ENCODE data around the gene PRDX5. TPM values are rescaled to one million over a fixed set of nuclear protein-coding genes. Genes with fewer than 3 reads are reported as not detected.

The PRDX5 gene
- total RNA-seq, 1 experiment from 2014 or later, result 228 TPM

GRCh38 chr11:64371201-64371600, 53.3 kb downstream of the PRDX5 start:
- no peaks in the 10 kb centered on the region for H3K79me2 ChIP-seq (ENCODE audit: insufficient read depth, low read length)
- no peak overlapping the region for H4K5ac ChIP-seq (ENCODE audit: insufficient read length, low read depth, low read length)
- no peaks in the 10 kb centered on the region for H3K23me2 ChIP-seq (ENCODE audit: insufficient read length, low read depth, low read length, poor library complexity, severe bottlenecking)
- H4K91ac ChIP-seq (ENCODE audit: insufficient read length, low read depth, low read length), result no peak overlapping the region
- no peak overlapping the region for H3K23ac ChIP-seq (ENCODE audit: insufficient read length, low read depth, low read length)
- no peak overlapping the region for H2BK20ac ChIP-seq (ENCODE audit: low read depth, low read length, poor library complexity, severe bottlenecking)
- no peak overlapping the region for H2AFZ ChIP-seq (ENCODE audit: low read length)
- H3K4me2 ChIP-seq (ENCODE audit: insufficient read depth, insufficient read length, low read length), result no peak overlapping the region
- WGBS (ENCODE audit: extremely low coverage, insufficient read length, low lambda C conversion rate), result no CpG with 5 or more reads among the region's 22 CpGs
- DNase-seq, result no peak
- H4K20me1 ChIP-seq (ENCODE audit: control insufficient read depth, insufficient read depth, insufficient read length), result no peaks in the 10 kb centered on the region
- H3K56ac ChIP-seq (ENCODE audit: insufficient read length, low read depth, low read length), result no peak overlapping the region
- H3K27me3 ChIP-seq (ENCODE audit: insufficient read depth, low read length), result no peaks in the 10 kb centered on the region
- Mint-ChIP-seq H3K4me1 (peaks cover 9 to 18% of the 10 kb centered on the region in 2 experiments), H3K27me3 (ENCODE audit: low read depth) (no peaks in the 10 kb centered on the region), H3K9me3 (no peaks in the 10 kb centered on the region; a peak in 1 of 5 replicates), H3K4me3 (no peak overlapping the region), H3K36me3 (ENCODE audit: insufficient read depth in 1 of 3, low read depth in 3 of 3) (peaks cover 16 to 31% (median 22%) of the 10 kb centered on the region in 3 experiments), H3K27ac (peak overlapping the region in 1 of 3 experiments; percentile 88; a peak in 1 of 7 replicates)
- no peak overlapping the region for H3K27ac ChIP-seq (ENCODE audit: insufficient read length, low read depth, low read length)
- no peak overlapping the region for H3K9ac ChIP-seq (ENCODE audit: extremely low read depth, insufficient read length, low read length)
- no peak overlapping the region for H2BK5ac ChIP-seq (ENCODE audit: insufficient read length, low read length)
- TF ChIP-seq, protein P1, sequence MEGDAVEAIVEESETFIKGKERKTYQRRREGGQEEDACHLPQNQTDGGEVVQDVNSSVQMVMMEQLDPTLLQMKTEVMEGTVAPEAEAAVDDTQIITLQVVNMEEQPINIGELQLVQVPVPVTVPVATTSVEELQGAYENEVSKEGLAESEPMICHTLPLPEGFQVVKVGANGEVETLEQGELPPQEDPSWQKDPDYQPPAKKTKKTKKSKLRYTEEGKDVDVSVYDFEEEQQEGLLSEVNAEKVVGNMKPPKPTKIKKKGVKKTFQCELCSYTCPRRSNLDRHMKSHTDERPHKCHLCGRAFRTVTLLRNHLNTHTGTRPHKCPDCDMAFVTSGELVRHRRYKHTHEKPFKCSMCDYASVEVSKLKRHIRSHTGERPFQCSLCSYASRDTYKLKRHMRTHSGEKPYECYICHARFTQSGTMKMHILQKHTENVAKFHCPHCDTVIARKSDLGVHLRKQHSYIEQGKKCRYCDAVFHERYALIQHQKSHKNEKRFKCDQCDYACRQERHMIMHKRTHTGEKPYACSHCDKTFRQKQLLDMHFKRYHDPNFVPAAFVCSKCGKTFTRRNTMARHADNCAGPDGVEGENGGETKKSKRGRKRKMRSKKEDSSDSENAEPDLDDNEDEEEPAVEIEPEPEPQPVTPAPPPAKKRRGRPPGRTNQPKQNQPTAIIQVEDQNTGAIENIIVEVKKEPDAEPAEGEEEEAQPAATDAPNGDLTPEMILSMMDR (conservative IDR thresholded peaks at IDR 0.05), result no peak
- no peak overlapping the region for H3K18ac ChIP-seq (ENCODE audit: insufficient read length, low read depth, low read length)
- no peak overlapping the region for H2BK12ac ChIP-seq (ENCODE audit: insufficient read length, low read depth, low read length)
- H4K8ac ChIP-seq (replicated peaks; ENCODE audit: insufficient read length, low read depth, low read length), result no peak overlapping the region
- no peaks in the 10 kb centered on the region; the same call in 1 of the 2 replicates for H3K4me1 ChIP-seq (ENCODE audit: insufficient read depth, low read length)
- no peak overlapping the region for H2AK5ac ChIP-seq (ENCODE audit: insufficient read length, low read length)
- no peak overlapping the region for H3K14ac ChIP-seq (ENCODE audit: insufficient read depth, low read length)
- H3K9me3 ChIP-seq (ENCODE audit: control insufficient read depth, low read depth, low read length), result no peaks in the 10 kb centered on the region
- H3K4ac ChIP-seq (ENCODE audit: low read depth, low read length), result no peak overlapping the region
- H3K79me1 ChIP-seq (ENCODE audit: insufficient read depth, low read depth, low read length, poor library complexity, severe bottlenecking), result no peaks in the 10 kb centered on the region
- H2BK15ac ChIP-seq (ENCODE audit: low read depth, low read length), result no peak overlapping the region
- no peak overlapping the region for H2BK120ac ChIP-seq (ENCODE audit: low read depth, low read length, poor library complexity, severe bottlenecking)
- no peak overlapping the region for H3T11ph ChIP-seq (ENCODE audit: low read length)

Small RNA genes lying within 50 kb of the gene (microRNA-seq; reads per million reads assigned to microRNA genes)
- not detected for gene MIR1237 (ENCODE audit: borderline microRNAs expressed)
- gene MIR7155 (ENCODE audit: borderline microRNAs expressed), result not detected

Other genes with a start within 250 kb of the PRDX5 start
- gene MACROD1, start 152.0 kb upstream of the PRDX5 start, total RNA-seq (2021), result 18.3 and 21.2 TPM in 2 replicates
- gene STIP1, start 131.9 kb upstream of the PRDX5 start, total RNA-seq (2021), result 331 and 338 TPM in 2 replicates
- gene FERMT3, start 111.4 kb upstream of the PRDX5 start, total RNA-seq (2021), result 6.6 and 10.6 TPM in 2 replicates
- 31.5 and 33.6 TPM in 2 replicates for gene TRPT1, start 91.9 kb upstream of the PRDX5 start, total RNA-seq (2021)
- 39.6 and 45.8 TPM in 2 replicates for gene NUDT22, start 91.8 kb upstream of the PRDX5 start, total RNA-seq (2021)
- gene DNAJC4, start 87.6 kb upstream of the PRDX5 start, total RNA-seq (2021), result 21.0 and 24.2 TPM in 2 replicates
- 57.1 and 57.7 TPM in 2 replicates for gene VEGFB, start 83.5 kb upstream of the PRDX5 start, total RNA-seq (2021)
- 36.5 and 41.0 TPM in 2 replicates for gene FKBP2, start 77.0 kb upstream of the PRDX5 start, total RNA-seq (2021)
- 358 and 363 TPM in 2 replicates for gene PPP1R14B, start 71.2 kb upstream of the PRDX5 start, total RNA-seq (2021)
- 79.3 and 80.2 TPM in 2 replicates for gene PLCB3, start 66.6 kb upstream of the PRDX5 start, total RNA-seq (2021)
- 23.3 and 25.0 TPM in 2 replicates for gene BAD, start 33.5 kb upstream of the PRDX5 start, total RNA-seq (2021)
- 39.6 and 49.7 TPM in 2 replicates for gene GPR137, start 32.3 kb upstream of the PRDX5 start, total RNA-seq (2021)
- gene KCNK4, start 26.8 kb upstream of the PRDX5 start, total RNA-seq (2021), result 0.28 and 0.31 TPM in 2 replicates
- 0.92 and 1.3 TPM in 2 replicates for gene CATSPERZ, start 17.8 kb upstream of the PRDX5 start, total RNA-seq (2021)
- gene ESRRA, start 12.6 kb upstream of the PRDX5 start, total RNA-seq (2021), result 42.3 and 44.0 TPM in 2 replicates
- gene TRMT112, start 562 bp upstream of the PRDX5 start, total RNA-seq (2021), result 315 and 341 TPM in 2 replicates
- gene CCDC88B, start 22.1 kb downstream of the PRDX5 start, total RNA-seq (2021), result 11.2 and 12.2 TPM in 2 replicates
- 10.8 and 11.1 TPM in 2 replicates for gene RPS6KA4, start 41.0 kb downstream of the PRDX5 start, total RNA-seq (2021)
- not detected in 2 replicates for gene SLC22A11, start 237.8 kb downstream of the PRDX5 start, total RNA-seq (2021)